Transverse colon (tissue), 4 donors: ENCODE measurements around the gene NUDT15. TPM values are rescaled to one million over a fixed set of nuclear protein-coding genes. Genes with fewer than 3 reads are reported as not detected.

Source experiments
- DNase-seq: peaks from one replicate; pipeline ENCODE4 v3.0.0-alpha.2; 2019
- H3K27ac ChIP-seq, 4 donors: fragments of 200-600 bp; sonication (generic); 2 replicates each; pipeline ENCODE4 v1.5.1; 2016 to 2018; ENCODE audit warnings: inconsistent platforms in 4 of 4
- H3K27me3 ChIP-seq: fragments of 200-600 bp; sonication (generic); 2 replicates; pipeline ENCODE4 v1.5.1; 2017; ENCODE audit warnings: inconsistent platforms
- H3K36me3 ChIP-seq, 4 donors: fragments of 200-600 bp; sonication (generic); 2 replicates each; pipeline ENCODE4 v1.5.1; 2017 to 2019; ENCODE audit warnings: inconsistent platforms in 4 of 4
- H3K4me1 ChIP-seq, 4 donors: fragments of 200-600 bp; sonication (generic); 2 replicates each; pipeline ENCODE4 v1.5.1; 2017 to 2020; ENCODE audit warnings: inconsistent platforms in 4 of 4
- H3K4me3 ChIP-seq, 4 donors: fragments of 200-600 bp; sonication (generic); 1 replicate in 1 of 4; 2 replicates in 3 of 4; pipeline versions ENCODE4 v1.5.1 to v1.6.1; 2017 to 2019; ENCODE audit warnings: inconsistent platforms in 4 of 4
- H3K9me3 ChIP-seq, 2 donors: fragments of 200-600 bp; sonication (generic); 2 replicates each; pipeline ENCODE4 v1.5.1; 2017 to 2019; ENCODE audit warnings: inconsistent platforms in 2 of 2
- CTCF ChIP-seq, 5 experiments: fragments of 200-600 bp in 3 of 5; fragments of 450-650 bp in 2 of 5; sonication (generic) in 3 of 5; IDR thresholded peaks; 1 replicate in 2 of 5; 2 replicates in 3 of 5; pipeline ENCODE4 v1.5.1; 2016 to 2017; ENCODE audit warnings: antibody characterized with exemption in 5 of 5, inconsistent platforms in 3 of 5, mild to moderate bottlenecking in 2 of 5, moderate library complexity in 1 of 5
- EP300 ChIP-seq: sonication (generic); formaldehyde crosslinking; IDR thresholded peaks from one replicate; pipeline ENCODE4 v1.6.1; 2017; ENCODE audit warnings: antibody characterized with exemption, low read depth
- POLR2A ChIP-seq: fragments of 450-650 bp; IDR thresholded peaks from one replicate; pipeline ENCODE4 v1.6.1; 2016; ENCODE audit warnings: antibody characterized with exemption, mild to moderate bottlenecking, moderate library complexity
- POLR2AphosphoS5 ChIP-seq, 3 donors: sonication (generic); formaldehyde crosslinking; IDR thresholded peaks; one replicate each; pipeline ENCODE4 v1.6.1; 2016; ENCODE audit warnings: antibody characterized with exemption in 3 of 3
- WGBS, 2 donors: methylation state at CpG; one replicate each; pipeline ENCODE4 v1.1.5; 2018; ENCODE audit warnings: low coverage in 1 of 2; 5-methylcytosine and 5-hydroxymethylcytosine counted together
- in situ Hi-C, 4 donors: fragments of 200-750 bp; cut with MboI; loops; one replicate each; pipeline versions ENCODE4 v1.15.0 to v1.15.1; 2017; ENCODE audit warnings: low sequenced_read_pairs in 3 of 4, low pct_ligation_motif_present in 1 of 4, low pct_unique_long_range_greater_than_20kb in 1 of 4
- intact Hi-C: fragments of 100-400 bp; cut with DNase I; formaldehyde crosslinking; loops from one replicate; pipeline ENCODE4 v1.15.1; 2023; ENCODE audit warnings: low total_unique reads
- total RNA-seq, 4 donors: library from RNA; depleted of rRNA; stranded (reverse); fragments of >200 nt; gene quantifications; one replicate each; pipeline ENCODE4 v1.1.0, GENCODE V29; 2016

The NUDT15 gene
- 10 to 100 TPM in 2 of 4 donors, 1 to 10 TPM in 1, under 1 TPM in 1; 0.40 to 16.1 (median 11.4) TPM for total RNA-seq

- intact Hi-C loops: no loop called here
- in situ Hi-C loops: no loop called here
- 0% methylated on average over 2 to 75 of the region's 82 CpGs for WGBS, 2 donors
- no peaks in the 10 kb centered on the region for H3K27me3 ChIP-seq
- H3K4me1 ChIP-seq: peaks cover 0 to 48% (median 23%) of the 10 kb centered on the region in 4 donors
- H3K9me3 ChIP-seq: peaks cover 0 to 3% of the 10 kb centered on the region in 2 donors
- peak within 1 kb of the TSS; percentile 44 to 66 (median 59) for H3K4me3 ChIP-seq
- TF ChIP-seq POLR2AphosphoS5 (IDR thresholded peaks at IDR 0.05) (peak; percentile 81 to 97 (median 95)), POLR2A (peak; percentile 97), CTCF (IDR thresholded peaks at IDR 0.05) (peak; percentile 96 to 100 (median 98)), EP300 (peak; percentile 64)
- no peaks in the 10 kb centered on the region for H3K36me3 ChIP-seq
- peak within 1 kb of the TSS; percentile 90 to 98 (median 94) for H3K27ac ChIP-seq
- DNase-seq: peak; percentile 95
Observed at GRCh38 chr13:48037346-48038173, at the start of gene NUDT15. NUDT15 (plus strand) TSS chr13:48037726; CDS start chr13:48037747, 21 bp downstream.

DNA sequence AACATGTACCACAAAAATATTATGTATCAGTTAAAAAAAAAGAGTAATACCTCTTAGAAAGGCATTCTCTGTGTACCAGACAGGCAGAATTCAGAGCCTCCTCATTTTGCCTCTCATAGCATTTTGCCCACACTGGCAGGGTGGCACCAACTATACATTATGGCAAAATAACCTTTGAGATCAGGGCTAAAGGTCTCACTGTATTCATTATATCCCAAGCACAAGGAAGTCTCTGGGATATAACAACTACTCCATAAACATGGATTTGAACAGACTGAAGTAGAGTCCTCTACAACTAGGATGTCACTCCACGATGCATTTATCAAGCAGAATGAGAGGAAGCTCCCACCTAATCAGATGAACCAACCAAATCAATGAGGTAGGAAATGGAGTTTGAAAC, 47.1 kb upstream of the NUDT15 start:
- Histone ChIP-seq H3K36me3 (peaks cover 0 to 37% (median 14%) of the 10 kb centered on the region in 4 donors), H3K4me3 (no peak overlapping the region), H3K4me1 (peaks cover 0 to 8% (median 0%) of the 10 kb centered on the region in 4 donors), H3K9me3 (no peaks in the 10 kb centered on the region), H3K27me3 (no peaks in the 10 kb centered on the region), H3K27ac (no peak overlapping the region)
- no peak for DNase-seq
- TF ChIP-seq POLR2A (no peak), EP300 (no peak), CTCF (IDR thresholded peaks at IDR 0.05) (no peak), POLR2AphosphoS5 (IDR thresholded peaks at IDR 0.05) (no peak)
- in situ Hi-C loops: no loop called here
- intact Hi-C loops: no loop called here
- WGBS, 2 donors: 50 to 92% methylated on average over 1 of the region's 1 CpG

GRCh38 chr13:47990920-47991466, 46.5 kb upstream of the NUDT15 start:
- TF ChIP-seq POLR2A (no peak), POLR2AphosphoS5 (IDR thresholded peaks at IDR 0.05) (no peak), CTCF (IDR thresholded peaks at IDR 0.05) (no peak), EP300 (no peak)
- Histone ChIP-seq H3K4me3 (no peak overlapping the region), H3K36me3 (peaks cover 0 to 31% (median 15%) of the 10 kb centered on the region in 4 donors), H3K27ac (no peak overlapping the region), H3K9me3 (no peaks in the 10 kb centered on the region), H3K27me3 (no peaks in the 10 kb centered on the region), H3K4me1 (peaks cover 0 to 8% (median 0%) of the 10 kb centered on the region in 4 donors)
- in situ Hi-C loops: no loop called here
- WGBS, 2 donors: 91 to 100% methylated on average over 1 to 2 of the region's 2 CpGs
- intact Hi-C loops: no loop called here
- DNase-seq: no peak

DNA sequence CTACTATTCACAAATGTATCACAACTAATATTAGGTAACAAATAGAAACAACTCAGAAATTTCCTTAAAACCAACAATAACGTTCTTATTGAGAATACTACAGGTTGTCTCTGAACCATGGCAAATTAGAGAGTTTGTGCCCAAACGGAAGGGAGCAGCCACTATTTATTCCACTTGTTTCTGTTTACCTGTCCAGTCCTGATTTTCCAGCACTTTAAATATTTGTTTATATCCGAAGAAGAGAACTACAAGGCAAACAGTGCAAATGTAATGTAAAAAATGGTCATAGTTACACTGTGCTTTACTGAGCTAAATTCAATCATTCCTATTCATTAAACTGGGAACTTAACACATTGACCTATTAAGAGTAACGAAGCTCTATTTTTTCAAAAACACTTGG, 45.7 kb upstream of the NUDT15 start:
- Histone ChIP-seq H3K4me3 (no peak overlapping the region), H3K9me3 (no peaks in the 10 kb centered on the region), H3K27ac (no peak overlapping the region), H3K36me3 (peaks cover 0 to 27% (median 11%) of the 10 kb centered on the region in 4 donors), H3K4me1 (peaks cover 0 to 8% (median 0%) of the 10 kb centered on the region in 4 donors), H3K27me3 (no peaks in the 10 kb centered on the region)
- TF ChIP-seq POLR2AphosphoS5 (IDR thresholded peaks at IDR 0.05) (no peak), CTCF (IDR thresholded peaks at IDR 0.05) (no peak), POLR2A (no peak), EP300 (no peak)
- WGBS, 2 donors: 88 to 92% methylated on average over 4 of the region's 4 CpGs
- intact Hi-C loops: no loop called here
- in situ Hi-C loops: no loop called here
- no peak for DNase-seq
